Activated naive CD8-positive, alpha-beta T cell treated with anti-CD3 and anti-CD28 coated beads, Interleukin-2, amount 50 U/mL, for 16 hours (primary cell): Measurements from ENCODE around the gene KIF2C.
"Not testable (repeated sequence)": the region's sequence is repeated elsewhere in the genome, so short reads cannot be mapped to it uniquely, and the experiment has no call there.

ENCODE experiments used
- DNase-seq: peaks from one replicate; pipeline ENCODE4 v3.0.0-alpha.2; 2020; ENCODE audit warnings: low read depth, low spot score

KIF2C gene

GRCh38 chr1:44775930-44776729 is 36.5 kb downstream of the KIF2C start:
- DNase-seq: no peak

GRCh38 chr1:44776730-44777068 is 37.1 kb downstream of the KIF2C start:
- no peak for DNase-seq

GRCh38 chr1:44777547-44777946 is 37.9 kb downstream of the KIF2C start:
- DNase-seq: no peak

GRCh38 chr1:44777969-44778635 is 38.5 kb downstream of the KIF2C start:
- no peak for DNase-seq

- DNase-seq: no peak
Observed at GRCh38 chr1:44778705-44779576, 39.3 kb downstream of the KIF2C start.

GRCh38 chr1:44780583-44781121 is 41.0 kb downstream of the KIF2C start:
- no peak for DNase-seq

- DNase-seq: no peak
Observed at GRCh38 chr1:44783697-44784093, 44.1 kb downstream of the KIF2C start.

GRCh38 chr1:44784094-44785028 is 44.7 kb downstream of the KIF2C start:
- DNase-seq: no peak

- DNase-seq: no peak
Observed at GRCh38 chr1:44785029-44785380, 45.4 kb downstream of the KIF2C start.

- DNase-seq: no peak
Observed at GRCh38 chr1:44785501-44786137, 46.0 kb downstream of the KIF2C start.

GRCh38 chr1:44786138-44786840 is 46.7 kb downstream of the KIF2C start:
- peak; percentile 59 for DNase-seq

GRCh38 chr1:44786841-44787426 is 47.3 kb downstream of the KIF2C start:
- DNase-seq: no peak

GRCh38 chr1:44787506-44787905 is 47.9 kb downstream of the KIF2C start:
- no peak for DNase-seq

- DNase-seq: no peak
Observed at GRCh38 chr1:44788120-44788860, 48.7 kb downstream of the KIF2C start, which contains the start of gene BEST4. Gene BEST4, minus strand, starts transcription at chr1:44788170. Its CDS starts 465 bp downstream, at chr1:44787705.

- DNase-seq: no peak
Observed at GRCh38 chr1:44790968-44791801, 51.5 kb downstream of the KIF2C start.

GRCh38 chr1:44792736-44793502 is 53.3 kb downstream of the KIF2C start:
- no peak for DNase-seq

- DNase-seq: not testable (repeated sequence)
Observed at GRCh38 chr1:44797886-44798285, 58.2 kb downstream of the KIF2C start.
